H9 (cell line): ENCODE data around the gene C19orf85. TPM values are rescaled to one million over a fixed set of nuclear protein-coding genes. Genes with fewer than 3 reads are reported as not detected.

Experiments
- DNase-seq: peaks from one replicate; pipeline ENCODE4 v3.0.0-alpha.2; 2017
- H2AFZ ChIP-seq: one replicate; pipeline ENCODE4 v1.6.1; 2013; ENCODE audit warnings: mild to moderate bottlenecking, low read length, control low read depth, moderate library complexity
- H2AK5ac ChIP-seq: 2 replicates; pipeline ENCODE4 v1.6.1; 2013; ENCODE audit warnings: low read length, control low read depth, mixed read lengths; ENCODE audit not compliant: insufficient read length
- H2BK120ac ChIP-seq: one replicate; pipeline ENCODE4 v1.6.1; 2013; ENCODE audit warnings: low read depth, mild to moderate bottlenecking, low read length, control low read depth, inconsistent platforms; ENCODE audit not compliant: poor library complexity, severe bottlenecking
- H2BK12ac ChIP-seq: 2 replicates; pipeline ENCODE4 v1.6.1; 2013; ENCODE audit warnings: low read length, control low read depth, mixed read lengths, low read depth; ENCODE audit not compliant: insufficient read length
- H2BK15ac ChIP-seq: 2 replicates; pipeline ENCODE4 v1.6.1; 2013; ENCODE audit warnings: low read depth, low read length, control low read depth
- H2BK20ac ChIP-seq: one replicate; pipeline ENCODE4 v1.6.1; 2013; ENCODE audit warnings: low read depth, mild to moderate bottlenecking, low read length, control low read depth, inconsistent platforms; ENCODE audit not compliant: poor library complexity, severe bottlenecking
- H2BK5ac ChIP-seq: 2 replicates; pipeline ENCODE4 v1.6.1; 2013; ENCODE audit warnings: low read length, control low read depth, mixed read lengths; ENCODE audit not compliant: insufficient read length
- H3K14ac ChIP-seq: 2 replicates; pipeline ENCODE4 v1.6.1; 2013; ENCODE audit warnings: low read length, control low read depth; ENCODE audit not compliant: insufficient read depth
- H3K18ac ChIP-seq: 2 replicates; pipeline ENCODE4 v1.6.1; 2013; ENCODE audit warnings: low read depth, mild to moderate bottlenecking, mixed read lengths, low read length, control low read depth; ENCODE audit not compliant: insufficient read length
- H3K23ac ChIP-seq: 2 replicates; pipeline ENCODE4 v1.6.1; 2013; ENCODE audit warnings: low read length, control low read depth, mixed read lengths, low read depth; ENCODE audit not compliant: insufficient read length
- H3K23me2 ChIP-seq: 2 replicates; pipeline ENCODE4 v1.6.1; 2013; ENCODE audit warnings: low read depth, mild to moderate bottlenecking, mixed read lengths, low read length, control low read depth; ENCODE audit not compliant: insufficient read length, poor library complexity, severe bottlenecking
- H3K27ac ChIP-seq: 2 replicates; pipeline ENCODE4 v1.5.1; 2013; ENCODE audit warnings: low read length, control low read depth, mixed read lengths, low read depth; ENCODE audit not compliant: insufficient read length
- H3K27me3 ChIP-seq: 2 replicates; pipeline ENCODE4 v1.6.1; 2013; ENCODE audit warnings: low read length, control low read depth, inconsistent platforms; ENCODE audit not compliant: insufficient read depth
- H3K4ac ChIP-seq: 2 replicates; pipeline ENCODE4 v1.6.1; 2013; ENCODE audit warnings: low read depth, mild to moderate bottlenecking, control low read depth, inconsistent platforms, low read length, moderate library complexity
- H3K4me1 ChIP-seq: 2 replicates; pipeline ENCODE4 v1.6.1; 2013; ENCODE audit warnings: low read length, control low read depth, inconsistent platforms; ENCODE audit not compliant: insufficient read depth
- H3K4me2 ChIP-seq: 2 replicates; pipeline ENCODE4 v1.6.1; 2013; ENCODE audit warnings: low read length, control low read depth, mixed read lengths; ENCODE audit not compliant: insufficient read length, insufficient read depth
- H3K56ac ChIP-seq: 2 replicates; pipeline ENCODE4 v1.6.1; 2013; ENCODE audit warnings: low read depth, mild to moderate bottlenecking, mixed read lengths, low read length, control low read depth; ENCODE audit not compliant: insufficient read length
- H3K79me1 ChIP-seq: 2 replicates; pipeline ENCODE4 v1.6.1; 2013; ENCODE audit warnings: low read depth, mild to moderate bottlenecking, moderate library complexity, low read length, control low read depth, inconsistent platforms; ENCODE audit not compliant: insufficient read depth, poor library complexity, severe bottlenecking
- H3K79me2 ChIP-seq: 2 replicates; pipeline ENCODE4 v1.6.1; 2013; ENCODE audit warnings: low read length, control low read depth, inconsistent platforms; ENCODE audit not compliant: insufficient read depth
- H3K9ac ChIP-seq: 2 replicates; pipeline ENCODE4 v1.6.1; 2013; ENCODE audit warnings: low read length, control low read depth, mixed read lengths; ENCODE audit not compliant: insufficient read length; ENCODE audit errors: extremely low read depth
- H3K9me3 ChIP-seq: one replicate; pipeline ENCODE4 v1.6.1; 2013; ENCODE audit warnings: low read depth, low read length, inconsistent platforms; ENCODE audit not compliant: control insufficient read depth
- H3T11ph ChIP-seq: one replicate; pipeline ENCODE4 v1.6.1; 2013; ENCODE audit warnings: mild to moderate bottlenecking, low read length, control low read depth, inconsistent platforms
- H4K20me1 ChIP-seq: one replicate; pipeline ENCODE4 v1.6.1; 2013; ENCODE audit not compliant: control insufficient read depth, insufficient read length, insufficient read depth
- H4K5ac ChIP-seq: 2 replicates; pipeline ENCODE4 v1.6.1; 2013; ENCODE audit warnings: low read depth, mild to moderate bottlenecking, mixed read lengths, low read length, control low read depth; ENCODE audit not compliant: insufficient read length
- H4K8ac ChIP-seq: replicated peaks from 2 replicates; pipeline ENCODE4 v1.6.1; 2013; ENCODE audit warnings: low read length, control low read depth, mixed read lengths, low read depth; ENCODE audit not compliant: insufficient read length
- H4K91ac ChIP-seq: 2 replicates; pipeline ENCODE4 v1.6.1; 2013; ENCODE audit warnings: low read depth, mild to moderate bottlenecking, moderate library complexity, mixed read lengths, low read length, control low read depth; ENCODE audit not compliant: insufficient read length
- H3K27ac Mint-ChIP-seq, 3 experiments: 2 replicates in 2 of 3; 3 replicates in 1 of 3; pipeline ENCODE4 v1.8.0; 2020 to 2021; ENCODE audit warnings: mixed read lengths in 3 of 3, mild to moderate bottlenecking in 1 of 3, moderate library complexity in 1 of 3
- H3K27me3 Mint-ChIP-seq: 2 replicates; pipeline ENCODE4 v1.8.0; 2021; ENCODE audit warnings: low read depth, mild to moderate bottlenecking, moderate library complexity, mixed read lengths
- H3K36me3 Mint-ChIP-seq, 3 experiments: 2 replicates in 2 of 3; 3 replicates in 1 of 3; pipeline ENCODE4 v1.8.0; 2020 to 2021; ENCODE audit warnings: low read depth in 3 of 3, mixed read lengths in 3 of 3; ENCODE audit not compliant: insufficient read depth in 1 of 3
- H3K4me1 Mint-ChIP-seq, 2 experiments: 2 replicates each; pipeline ENCODE4 v1.8.0; 2020; ENCODE audit warnings: mixed read lengths in 2 of 2
- H3K4me3 Mint-ChIP-seq, 2 experiments: 2 replicates in 1 of 2; 3 replicates in 1 of 2; pipeline ENCODE4 v1.8.0; 2020 to 2021; ENCODE audit warnings: mild to moderate bottlenecking in 2 of 2, mixed read lengths in 2 of 2, moderate library complexity in 1 of 2
- H3K9me3 Mint-ChIP-seq, 2 experiments: 2 replicates in 1 of 2; 3 replicates in 1 of 2; pipeline ENCODE4 v1.8.0; 2020; ENCODE audit warnings: mild to moderate bottlenecking in 2 of 2, mixed read lengths in 2 of 2, moderate library complexity in 1 of 2
- CTCF ChIP-seq: fragments of 200-600 bp; sonication (generic); conservative IDR thresholded peaks from 3 replicates; pipeline ENCODE4 v1.8.0; 2021; ENCODE audit warnings: antibody characterized with exemption, mild to moderate bottlenecking
- WGBS: extraction: QIAGEN DNeasy Blood & Tissue Kit; methylation state at CpG from one replicate; pipeline ENCODE4 v1.1.7; 2013; ENCODE audit warnings: missing lambda C conversion rate, low lambda C conversion rate, mixed read lengths; ENCODE audit not compliant: insufficient read length; ENCODE audit errors: extremely low coverage; 5-methylcytosine and 5-hydroxymethylcytosine counted together
- total RNA-seq: library from RNA; stranded (reverse); gene quantifications from 2 replicates; pipeline ENCODE4 v1.2.1, GENCODE V29; 2021

The C19orf85 gene
- total RNA-seq, 1 experiment from 2014 or later: 1.2 TPM

DNA sequence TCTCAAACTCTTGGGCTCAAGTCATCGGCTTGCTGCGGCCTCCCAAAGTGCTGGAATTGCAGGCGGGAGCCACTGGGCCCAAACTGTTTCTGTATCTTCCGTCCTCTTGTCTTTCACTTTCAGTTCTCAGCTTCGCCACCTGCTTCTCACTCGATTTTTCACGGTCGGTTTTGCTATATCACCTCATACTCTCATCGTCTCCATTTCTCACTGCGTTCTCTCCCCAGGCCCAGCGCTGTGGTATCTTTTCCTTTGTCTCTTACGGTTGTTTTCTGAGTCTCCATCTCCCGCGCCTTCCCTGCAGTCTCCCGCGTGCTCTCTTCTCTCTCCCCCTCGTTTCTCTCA is 38.6 kb upstream of the C19orf85 start:
- no peak overlapping the region for H2AFZ ChIP-seq
- 0 out of 4 replicates have a peak, but pooled peaks cover 0 to 2% of the 10 kb centered on the region in 2 experiments for H3K4me1 Mint-ChIP-seq

More for the DNA sequence above, 38.6 kb upstream of the C19orf85 start:
- H3K14ac ChIP-seq: no peak overlapping the region
- no peak overlapping the region for H2BK15ac ChIP-seq
- H3K23ac ChIP-seq: no peak overlapping the region
- no peak overlapping the region for H3K27ac ChIP-seq
- Mint-ChIP-seq H3K9me3 (peaks cover 11 to 19% of the 10 kb centered on the region in 2 experiments), H3K4me3 (peak overlapping the region in 1 of 2 experiments; percentile 11; a peak in 1 of 5 replicates), H3K27ac (no peak overlapping the region), H3K27me3 (peaks cover 75% of the 10 kb centered on the region), H3K36me3 (peaks cover 3 to 8% (median 7%) of the 10 kb centered on the region in 3 experiments)
- no peak overlapping the region for H4K91ac ChIP-seq
- H3K18ac ChIP-seq: no peak overlapping the region
- no peak overlapping the region for H3K4me2 ChIP-seq
- no peak overlapping the region for H2BK12ac ChIP-seq
- H2BK120ac ChIP-seq: no peak overlapping the region
- H2BK20ac ChIP-seq: no peak overlapping the region
- peaks cover 5% of the 10 kb centered on the region for H3K27me3 ChIP-seq
- no peaks in the 10 kb centered on the region for H3K79me1 ChIP-seq
- WGBS: no CpG with 5 or more reads among the region's 17 CpGs
- no peak for TF ChIP-seq CTCF
- H4K8ac ChIP-seq: no peak overlapping the region
- no peak overlapping the region for H3K9ac ChIP-seq
- H3T11ph ChIP-seq: no peak overlapping the region
- no peak for DNase-seq
- no peaks in the 10 kb centered on the region for H3K79me2 ChIP-seq
- no peak overlapping the region for H2BK5ac ChIP-seq
- no peaks in the 10 kb centered on the region for H3K23me2 ChIP-seq
- no peak overlapping the region for H3K4ac ChIP-seq
- H3K4me1 ChIP-seq: no peaks in the 10 kb centered on the region
- no peak overlapping the region for H3K56ac ChIP-seq
- H4K20me1 ChIP-seq: no peaks in the 10 kb centered on the region
- H4K5ac ChIP-seq: no peak overlapping the region
- H3K9me3 ChIP-seq: no peaks in the 10 kb centered on the region
- no peak overlapping the region for H2AK5ac ChIP-seq
